ENCODE measurements around the gene UNC45A.

DNA sequence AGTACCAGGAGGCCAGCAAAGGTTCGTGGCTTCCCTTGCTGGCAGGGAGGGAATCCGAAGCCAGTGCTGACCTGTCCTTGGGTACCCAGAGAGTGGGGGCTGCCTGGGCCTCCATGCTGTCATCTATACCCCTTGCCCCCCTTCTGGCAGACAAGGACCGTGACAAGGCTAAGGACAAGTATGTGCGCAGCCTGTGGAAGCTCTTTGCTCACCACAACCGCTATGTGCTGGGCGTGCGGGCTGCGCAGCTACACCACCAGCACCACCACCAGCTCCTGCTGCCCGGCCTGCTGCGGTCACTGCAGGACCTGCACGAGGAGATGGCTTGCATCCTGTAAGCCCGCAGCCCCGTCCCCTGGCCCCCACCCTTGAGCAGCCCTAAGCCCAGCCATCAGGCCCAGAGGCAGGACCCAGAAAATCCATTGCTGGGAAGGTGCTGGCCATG, 48.0 kb upstream of the UNC45A start:
- TF ChIP-seq, protein P1, sequence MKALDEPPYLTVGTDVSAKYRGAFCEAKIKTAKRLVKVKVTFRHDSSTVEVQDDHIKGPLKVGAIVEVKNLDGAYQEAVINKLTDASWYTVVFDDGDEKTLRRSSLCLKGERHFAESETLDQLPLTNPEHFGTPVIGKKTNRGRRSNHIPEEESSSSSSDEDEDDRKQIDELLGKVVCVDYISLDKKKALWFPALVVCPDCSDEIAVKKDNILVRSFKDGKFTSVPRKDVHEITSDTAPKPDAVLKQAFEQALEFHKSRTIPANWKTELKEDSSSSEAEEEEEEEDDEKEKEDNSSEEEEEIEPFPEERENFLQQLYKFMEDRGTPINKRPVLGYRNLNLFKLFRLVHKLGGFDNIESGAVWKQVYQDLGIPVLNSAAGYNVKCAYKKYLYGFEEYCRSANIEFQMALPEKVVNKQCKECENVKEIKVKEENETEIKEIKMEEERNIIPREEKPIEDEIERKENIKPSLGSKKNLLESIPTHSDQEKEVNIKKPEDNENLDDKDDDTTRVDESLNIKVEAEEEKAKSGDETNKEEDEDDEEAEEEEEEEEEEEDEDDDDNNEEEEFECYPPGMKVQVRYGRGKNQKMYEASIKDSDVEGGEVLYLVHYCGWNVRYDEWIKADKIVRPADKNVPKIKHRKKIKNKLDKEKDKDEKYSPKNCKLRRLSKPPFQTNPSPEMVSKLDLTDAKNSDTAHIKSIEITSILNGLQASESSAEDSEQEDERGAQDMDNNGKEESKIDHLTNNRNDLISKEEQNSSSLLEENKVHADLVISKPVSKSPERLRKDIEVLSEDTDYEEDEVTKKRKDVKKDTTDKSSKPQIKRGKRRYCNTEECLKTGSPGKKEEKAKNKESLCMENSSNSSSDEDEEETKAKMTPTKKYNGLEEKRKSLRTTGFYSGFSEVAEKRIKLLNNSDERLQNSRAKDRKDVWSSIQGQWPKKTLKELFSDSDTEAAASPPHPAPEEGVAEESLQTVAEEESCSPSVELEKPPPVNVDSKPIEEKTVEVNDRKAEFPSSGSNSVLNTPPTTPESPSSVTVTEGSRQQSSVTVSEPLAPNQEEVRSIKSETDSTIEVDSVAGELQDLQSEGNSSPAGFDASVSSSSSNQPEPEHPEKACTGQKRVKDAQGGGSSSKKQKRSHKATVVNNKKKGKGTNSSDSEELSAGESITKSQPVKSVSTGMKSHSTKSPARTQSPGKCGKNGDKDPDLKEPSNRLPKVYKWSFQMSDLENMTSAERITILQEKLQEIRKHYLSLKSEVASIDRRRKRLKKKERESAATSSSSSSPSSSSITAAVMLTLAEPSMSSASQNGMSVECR (CRISPR knock-in tag; IDR thresholded peaks at IDR 0.05; ENCODE audit: borderline replicate concordance) = no peak
- no peak for TF ChIP-seq CTCF (IDR thresholded peaks at IDR 0.05)
- TF ChIP-seq NR2C2 (CRISPR knock-in tag; IDR thresholded peaks at IDR 0.05) = no peak
- no peak for TF ChIP-seq ZNF317 (CRISPR knock-in tag; IDR thresholded peaks at IDR 0.05; ENCODE audit: borderline replicate concordance, low read depth)
- TF ChIP-seq, protein P2, sequence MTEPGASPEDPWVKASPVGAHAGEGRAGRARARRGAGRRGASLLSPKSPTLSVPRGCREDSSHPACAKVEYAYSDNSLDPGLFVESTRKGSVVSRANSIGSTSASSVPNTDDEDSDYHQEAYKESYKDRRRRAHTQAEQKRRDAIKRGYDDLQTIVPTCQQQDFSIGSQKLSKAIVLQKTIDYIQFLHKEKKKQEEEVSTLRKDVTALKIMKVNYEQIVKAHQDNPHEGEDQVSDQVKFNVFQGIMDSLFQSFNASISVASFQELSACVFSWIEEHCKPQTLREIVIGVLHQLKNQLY (CRISPR knock-in tag; IDR thresholded peaks at IDR 0.05) = no peak
- no peak for TF ChIP-seq ZNF281 (CRISPR knock-in tag; IDR thresholded peaks at IDR 0.05)
- TF ChIP-seq USF1 (CRISPR knock-in tag; IDR thresholded peaks at IDR 0.05) = no peak
- TF ChIP-seq PREB (CRISPR knock-in tag; IDR thresholded peaks at IDR 0.05; ENCODE audit: borderline replicate concordance) = no peak
- no peak for TF ChIP-seq ATF3 (CRISPR knock-in tag; conservative IDR thresholded peaks at IDR 0.05)
- TF ChIP-seq SOX15 (CRISPR knock-in tag; IDR thresholded peaks at IDR 0.05) = no peak
- no peak for TF ChIP-seq CREB1 (CRISPR knock-in tag; IDR thresholded peaks at IDR 0.05)

Data from WTC11 (cell line).